H1 (cell line): ENCODE measurements around the gene DENND2A. TPM values are rescaled to one million over a fixed set of nuclear protein-coding genes. Genes with fewer than 3 reads are reported as not detected.
A peak's percentile ranks its signal among the peaks of the same experiment; 100 is the strongest.

Experiments used
- CTCF ChIA-PET: fragments of 300-600 bp; sonication (Branson Sonifier 250); formaldehyde crosslinking; loops from one replicate; lab custom pipeline; 2021; ENCODE audit not compliant: partially characterized antibody; lab: Charles Lee
- POLR2A ChIA-PET: fragments of 300-600 bp; sonication (Branson Sonifier 250); formaldehyde crosslinking; loops from one replicate; lab custom pipeline; 2021; ENCODE audit warnings: inconsistent platforms; ENCODE audit not compliant: partially characterized antibody; lab: Charles Lee
- DNase-seq, 2 experiments: peaks; one replicate each; pipeline versions ENCODE4 v3.0.0 to v3.0.0-alpha.2; 2010 to 2022; ENCODE audit warnings: low spot score in 2 of 2, low read depth in 1 of 2, mixed read lengths in 1 of 2
- FAIRE-seq: peaks from 2 replicates; lab custom pipeline; 2011; peaks lifted over from hg19 to GRCh38; lab: Jason Lieb, UNC
- H2AFZ ChIP-seq: 2 replicates; pipeline ENCODE4 v1.8.1; 2012; ENCODE audit warnings: low read length, inconsistent platforms
- H2AK5ac ChIP-seq: 2 replicates; pipeline ENCODE4 v1.6.1; 2013; ENCODE audit warnings: low read depth, low read length
- H2BK120ac ChIP-seq: replicated peaks from 2 replicates; pipeline ENCODE3; 2013; ENCODE audit warnings: low read depth, low read length, inconsistent platforms
- H2BK12ac ChIP-seq: 2 replicates; pipeline ENCODE4 v1.6.1; 2013; ENCODE audit warnings: low read depth, low read length
- H2BK15ac ChIP-seq: 2 replicates; pipeline ENCODE4 v1.6.1; 2013; ENCODE audit warnings: low read length
- H2BK20ac ChIP-seq: 2 replicates; pipeline ENCODE4 v1.6.1; 2013; ENCODE audit warnings: low read length
- H2BK5ac ChIP-seq: 2 replicates; pipeline ENCODE4 v1.6.1; 2013; ENCODE audit warnings: low read depth, low read length
- H3K14ac ChIP-seq: 2 replicates; pipeline ENCODE4 v1.6.1; 2013; ENCODE audit warnings: inconsistent platforms; ENCODE audit not compliant: insufficient read length
- H3K18ac ChIP-seq: 2 replicates; pipeline ENCODE4 v1.6.1; 2013; ENCODE audit warnings: low read length; ENCODE audit errors: extremely low read depth
- H3K23ac ChIP-seq: 2 replicates; pipeline ENCODE4 v1.6.1; 2013; ENCODE audit warnings: inconsistent platforms; ENCODE audit not compliant: insufficient read length
- H3K23me2 ChIP-seq: 2 replicates; pipeline ENCODE4 v1.6.1; 2013; ENCODE audit warnings: low read depth, low read length
- H3K27ac ChIP-seq: 2 replicates; pipeline ENCODE4 v1.6.1; 2011; ENCODE audit warnings: low read depth, low read length, inconsistent platforms
- H3K27me3 ChIP-seq, 4 experiments: replicated peaks in 1 of 4; 1 replicate in 1 of 4; 2 replicates in 3 of 4; pipeline versions ENCODE4 v1.6.1 to v1.8.1; 2011 to 2013; ENCODE audit warnings: low read length in 3 of 4, mild to moderate bottlenecking in 3 of 4, inconsistent platforms in 2 of 4, mixed read lengths in 2 of 4, moderate library complexity in 1 of 4; ENCODE audit not compliant: control insufficient read depth in 3 of 4, insufficient read depth in 3 of 4; ENCODE audit errors: extremely low read depth in 1 of 4
- H3K36me3 ChIP-seq, 4 experiments: 2 replicates each; pipeline versions ENCODE4 v1.6.1 to v1.8.1; 2011 to 2013; ENCODE audit warnings: mild to moderate bottlenecking in 4 of 4, low read length in 3 of 4, moderate library complexity in 2 of 4, control low read depth in 1 of 4, inconsistent platforms in 1 of 4; ENCODE audit not compliant: insufficient read depth in 4 of 4, control insufficient read depth in 2 of 4
- H3K4ac ChIP-seq: replicated peaks from 2 replicates; pipeline ENCODE3; 2013; ENCODE audit warnings: low read length, low read depth, mixed read lengths, inconsistent platforms; ENCODE audit not compliant: insufficient read length
- H3K4me1 ChIP-seq, 4 experiments: replicated peaks in 1 of 4; 1 replicate in 1 of 4; 2 replicates in 3 of 4; pipeline versions ENCODE4 v1.6.1 to v1.8.1; 2011 to 2013; ENCODE audit warnings: low read length in 3 of 4, inconsistent platforms in 2 of 4, mixed read lengths in 1 of 4; ENCODE audit not compliant: insufficient read depth in 4 of 4, control insufficient read depth in 3 of 4
- H3K4me2 ChIP-seq, 2 experiments: 2 replicates each; pipeline versions ENCODE4 v1.6.1 to v1.8.1; 2011 to 2013; ENCODE audit warnings: low read depth in 2 of 2, low read length in 2 of 2, control low read depth in 1 of 2, inconsistent platforms in 1 of 2, mild to moderate bottlenecking in 1 of 2; ENCODE audit not compliant: insufficient read depth in 1 of 2
- H3K4me3 ChIP-seq, 4 experiments: fragments of 200-600, 300-600 bp in 1 of 4; sonication (generic), shearing (Covaris generic), sonication (Bioruptor Twin) in 1 of 4; 2 replicates each; pipeline versions ENCODE4 v1.5.1 to v1.8.1; 2011 to 2016; ENCODE audit warnings: low read length in 4 of 4, low read depth in 3 of 4, control low read depth in 2 of 4, inconsistent platforms in 2 of 4, mild to moderate bottlenecking in 2 of 4, mixed read lengths in 1 of 4, moderate library complexity in 1 of 4; ENCODE audit not compliant: insufficient read depth in 2 of 4; ENCODE audit errors: extremely low read depth in 1 of 4
- H3K56ac ChIP-seq: replicated peaks from 2 replicates; pipeline ENCODE3; 2013; ENCODE audit warnings: low read depth, mild to moderate bottlenecking, mixed read lengths, low read length, inconsistent platforms; ENCODE audit not compliant: insufficient read length
- H3K79me1 ChIP-seq: 2 replicates; pipeline ENCODE4 v1.6.1; 2013; ENCODE audit warnings: low read depth, low read length, control low read depth
- H3K79me2 ChIP-seq, 2 experiments: 2 replicates each; pipeline versions ENCODE4 v1.6.1 to v1.8.1; 2012 to 2013; ENCODE audit warnings: low read length in 2 of 2, mild to moderate bottlenecking in 2 of 2, inconsistent platforms in 1 of 2; ENCODE audit not compliant: insufficient read depth in 2 of 2, control insufficient read depth in 1 of 2
- H3K9ac ChIP-seq, 4 experiments: replicated peaks in 1 of 4; 1 replicate in 1 of 4; 2 replicates in 3 of 4; pipeline versions ENCODE4 v1.6.1 to v1.8.1; 2011 to 2013; ENCODE audit warnings: low read depth in 3 of 4, low read length in 3 of 4, control low read depth in 2 of 4, mild to moderate bottlenecking in 2 of 4, moderate library complexity in 2 of 4, inconsistent platforms in 1 of 4; ENCODE audit errors: extremely low read depth in 1 of 4
- H3K9me3 ChIP-seq, 2 experiments: 2 replicates each; pipeline versions ENCODE4 v1.6.1 to v1.8.1; 2012 to 2013; ENCODE audit warnings: mild to moderate bottlenecking in 2 of 2, moderate library complexity in 2 of 2, control low read depth in 1 of 2, inconsistent platforms in 1 of 2, low read depth in 1 of 2, low read length in 1 of 2, mixed read lengths in 1 of 2; ENCODE audit not compliant: insufficient read depth in 2 of 2
- H4K20me1 ChIP-seq, 2 experiments: replicated peaks in 1 of 2; 2 replicates each; pipeline versions ENCODE3 to v1.8.1; 2011 to 2013; ENCODE audit warnings: inconsistent platforms in 2 of 2, low read length in 2 of 2, mild to moderate bottlenecking in 1 of 2; ENCODE audit not compliant: insufficient read depth in 2 of 2, control insufficient read depth in 1 of 2
- H4K5ac ChIP-seq: 2 replicates; pipeline ENCODE4 v1.6.1; 2013; ENCODE audit warnings: low read length, low read depth, mixed read lengths, inconsistent platforms; ENCODE audit not compliant: insufficient read length
- H4K8ac ChIP-seq: 2 replicates; pipeline ENCODE4 v1.8.0; 2013; ENCODE audit warnings: mild to moderate bottlenecking, moderate library complexity, low read length, inconsistent platforms; ENCODE audit not compliant: insufficient read depth; ENCODE audit errors: extremely low read depth
- H4K91ac ChIP-seq: replicated peaks from 2 replicates; pipeline ENCODE3; 2013; ENCODE audit warnings: low read length, mixed read lengths, inconsistent platforms; ENCODE audit not compliant: insufficient read length
- KDM4A ChIP-seq: IDR thresholded peaks from one replicate; pipeline ENCODE4 v1.7.1; 2012; ENCODE audit warnings: low read depth, mild to moderate bottlenecking, moderate library complexity, low read length, inconsistent platforms; ENCODE audit not compliant: severe bottlenecking
- TAF7 ChIP-seq: optimal IDR thresholded peaks from 2 replicates; pipeline ENCODE3; 2011; ENCODE audit warnings: low read depth, mild to moderate bottlenecking, inconsistent platforms, low read length, moderate library complexity, borderline replicate concordance
- WGBS, 2 experiments: shearing (Covaris generic) in 1 of 2; methylation state at CpG; one replicate each; pipeline versions ENCODE4 v1.1.6 to v1.1.7; 2013 to 2015; ENCODE audit warnings: low lambda C conversion rate in 2 of 2, mixed read lengths in 2 of 2, inconsistent platforms in 1 of 2, low coverage in 1 of 2, missing lambda C conversion rate in 1 of 2; ENCODE audit not compliant: insufficient replicate concordance in 2 of 2, insufficient coverage in 1 of 2, insufficient read length in 1 of 2; ENCODE audit errors: extremely low coverage in 1 of 2, missing lambda C conversion rate in 1 of 2; 5-methylcytosine and 5-hydroxymethylcytosine counted together
- polyA plus RNA-seq, 7 experiments: library from polyadenylated mRNA; depleted of rRNA in 3 of 7; stranded (reverse) in 5 of 7; unstranded in 2 of 7; fragments of >200 nt in 5 of 7; fragments of 200-250 nt in 2 of 7; gene quantifications; 1 replicate in 5 of 7; 2 replicates in 1 of 7; 4 replicates in 1 of 7; pipeline versions ENCODE4 v1.2.1 to v1.2.3, GENCODE V29; 2011 to 2013; ENCODE audit warnings: missing spikeins in 2 of 7, mixed read lengths in 2 of 7
- total RNA-seq: library from RNA; stranded (reverse); fragmentation: NEBNext Ultra II Directional; extraction: Animal tissue kit (Norgen Biotek cat#: 25700); gene quantifications from 2 replicates; pipeline ENCODE4 v1.2.1, GENCODE V29; 2021

Gene DENND2A
- total and polyA plus RNA-seq, 2 of the 8 experiments (the other 6 are each of a cell fraction or from before 2014, with no cell fraction given): 5.0 to 13.0 TPM

- no peak overlapping the region for H3K56ac ChIP-seq
- no peak for DNase-seq
- H2BK5ac ChIP-seq: no peak overlapping the region
- no peak overlapping the region for H3K14ac ChIP-seq
- no peaks in the 10 kb centered on the region for H3K79me2 ChIP-seq
- WGBS, 2 experiments: 90% methylated on average over 11 of the region's 12 CpGs; no CpG with 5 or more reads in 1 of the 2 experiments
- no peaks in the 10 kb centered on the region for H3K36me3 ChIP-seq
- peaks cover 0 to 6% of the 10 kb centered on the region in 2 experiments for H4K20me1 ChIP-seq
- H3K18ac ChIP-seq: no peak overlapping the region
- H2BK15ac ChIP-seq: no peak overlapping the region
- no peak overlapping the region for H3K4me2 ChIP-seq
- H3K9me3 ChIP-seq: no peaks in the 10 kb centered on the region
- H3K4ac ChIP-seq: no peak overlapping the region
- no peak overlapping the region for H3K23ac ChIP-seq
- no peak overlapping the region for H2BK120ac ChIP-seq
- FAIRE-seq: no peak
- H3K27me3 ChIP-seq: no peaks in the 10 kb centered on the region; a peak in 1 of 7 replicates
- POLR2A ChIA-PET: no interaction called here
- no peak overlapping the region for H2BK20ac ChIP-seq
- CTCF ChIA-PET: interaction anchor here (0.9 to 19.9 kb wide), 4 partner anchors 9 to 157 kb away, joined by 3 to 322 read pairs (median 19); no protein-coding TSS in a partner anchor
- H4K5ac ChIP-seq: no peak overlapping the region
- H2BK12ac ChIP-seq: peak overlapping the region; percentile 35; the same call in 1 of the 2 replicates
- H3K27ac ChIP-seq: no peak overlapping the region
- no peak overlapping the region for H2AK5ac ChIP-seq
- H4K91ac ChIP-seq: no peak overlapping the region
- no peak overlapping the region for H3K9ac ChIP-seq
- no peak for TF ChIP-seq TAF7
- no peak for TF ChIP-seq KDM4A
- no peak overlapping the region for H4K8ac ChIP-seq
- no peak overlapping the region for H2AFZ ChIP-seq
- peaks cover 0 to 6% (median 5%) of the 10 kb centered on the region in 4 experiments; a peak in 4 of 7 replicates for H3K4me1 ChIP-seq
- no peak overlapping the region for H3K4me3 ChIP-seq
- no peaks in the 10 kb centered on the region for H3K79me1 ChIP-seq
- peaks cover 6% of the 10 kb centered on the region; the same call in 1 of the 2 replicates for H3K23me2 ChIP-seq
Measured at GRCh38 chr7:140650367-140650766, 9.8 kb upstream of the DENND2A start.
